ENCODE data around the gene RGS7.
A peak's percentile ranks its signal among the peaks of the same experiment; 100 is the strongest.
"Not testable (repeated sequence)": the region's sequence is repeated elsewhere in the genome, so short reads cannot be mapped to it uniquely, and the experiment has no call there.

RGS7 gene

DNA sequence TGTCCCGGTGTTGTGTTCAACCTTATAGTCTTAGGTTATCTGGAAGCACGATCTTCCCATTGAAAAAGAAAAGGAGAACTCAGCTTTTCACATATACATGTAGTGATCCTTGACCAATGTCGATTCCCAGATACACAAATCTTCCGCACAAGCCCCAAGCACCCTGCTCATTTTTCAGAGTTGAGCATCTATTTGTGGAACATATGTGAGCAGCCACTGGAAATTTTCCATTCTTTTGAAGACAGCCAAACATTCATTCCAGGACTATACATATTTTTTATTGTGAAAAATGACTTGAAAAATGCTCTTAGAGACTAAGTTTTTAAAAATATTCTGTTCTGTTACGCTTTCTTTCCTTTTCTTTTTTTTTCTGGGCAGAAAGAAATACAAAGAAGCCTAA is 371.9 kb downstream of the RGS7 start:
- DNase-seq (ENCODE audit: low spot score), result no peak

DNA sequence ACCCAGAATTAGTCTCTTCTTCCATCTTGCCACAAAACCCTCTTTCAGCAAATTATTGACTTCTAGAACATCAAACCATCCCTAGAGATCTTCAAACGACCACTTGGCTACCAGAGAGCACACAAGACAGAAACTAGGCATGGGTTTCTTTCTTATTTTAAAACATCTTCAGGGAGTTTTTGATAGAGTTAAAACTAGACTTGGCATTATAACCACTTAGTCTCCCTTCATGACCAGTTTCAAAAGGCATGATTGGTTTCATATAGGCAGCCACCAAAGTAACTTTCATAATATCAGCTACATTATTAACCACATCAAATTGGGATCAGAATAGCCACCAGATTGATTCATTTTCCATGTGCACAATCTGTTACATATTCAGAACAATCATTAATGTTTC is 376.7 kb downstream of the RGS7 start:
- DNase-seq (ENCODE audit: low spot score), result no peak

DNA sequence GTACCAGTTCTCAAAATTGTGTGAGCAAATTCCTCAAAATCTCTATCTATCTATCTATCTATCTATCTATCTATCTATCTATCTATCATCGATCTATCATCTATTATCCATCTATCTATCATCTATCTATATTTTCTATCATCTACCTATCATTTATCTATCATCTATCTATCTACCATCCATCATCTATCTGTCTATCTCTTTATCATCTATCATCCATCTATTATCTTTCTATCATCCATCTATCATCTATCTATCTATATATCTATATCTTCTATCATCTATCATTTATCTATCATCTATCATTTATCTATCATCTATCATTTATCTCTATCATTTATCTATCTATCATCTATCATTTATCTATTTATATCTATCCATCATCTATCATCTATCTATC is 380.3 kb downstream of the RGS7 start:
- DNase-seq (ENCODE audit: low spot score), result no peak

DNA sequence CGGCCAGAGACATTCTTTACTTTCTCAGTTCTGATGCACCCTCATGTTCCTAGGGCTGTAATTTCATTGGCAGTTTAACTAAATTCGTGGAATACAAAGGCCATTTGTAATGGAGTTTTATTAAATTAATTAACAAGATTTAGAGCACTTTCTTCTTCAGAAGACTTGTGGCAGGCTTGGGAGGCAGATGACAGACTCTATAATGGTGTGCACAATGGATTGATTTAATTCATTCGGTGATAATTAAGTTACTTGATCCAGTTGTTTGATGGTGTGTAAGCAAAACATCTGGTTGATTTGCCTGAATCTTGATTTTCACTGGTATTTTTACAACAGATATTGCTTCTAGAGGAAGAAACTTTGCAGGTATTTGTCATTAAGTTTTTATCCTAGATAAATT is 383.1 kb downstream of the RGS7 start:
- no peak for DNase-seq (ENCODE audit: low spot score)

DNA sequence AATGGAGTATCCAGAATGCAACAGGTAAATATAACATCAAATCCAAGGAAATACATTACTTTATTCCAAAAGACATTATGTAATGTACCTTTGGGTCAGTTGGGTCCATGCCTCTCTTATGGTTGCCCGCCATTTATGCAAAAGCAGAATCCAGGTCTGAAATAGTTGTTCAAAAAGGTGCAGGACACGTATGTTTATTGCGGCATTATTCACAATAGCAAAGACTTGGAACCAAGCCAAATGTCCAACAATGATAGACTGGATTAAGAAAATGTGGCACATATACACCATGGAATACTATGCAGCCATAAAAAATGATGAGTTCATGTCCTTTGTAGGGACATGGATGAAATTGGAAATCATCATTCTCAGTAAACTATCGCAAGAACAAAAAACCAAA is 384.9 kb downstream of the RGS7 start:
- not testable (repeated sequence) for DNase-seq (ENCODE audit: low spot score)

DNA sequence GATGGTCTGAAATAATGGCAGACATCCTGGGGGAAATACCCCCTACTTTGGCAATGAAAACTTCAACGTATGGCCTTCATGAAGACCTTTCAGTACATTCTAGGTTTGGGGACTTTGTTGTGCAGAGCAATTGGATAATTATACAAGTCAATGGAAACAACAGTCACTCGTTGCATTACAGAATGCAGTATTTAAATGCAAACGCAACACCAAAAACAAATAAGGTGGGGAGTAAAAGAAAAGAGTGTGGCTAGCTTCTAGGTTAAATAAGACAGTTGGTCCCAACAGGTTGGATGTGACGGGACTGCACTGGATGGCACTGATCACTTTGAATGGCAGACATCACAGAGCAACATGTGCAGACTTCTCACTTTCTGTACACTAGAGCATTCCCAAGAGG is 386.8 kb downstream of the RGS7 start:
- no peak for DNase-seq (ENCODE audit: low spot score)

DNA sequence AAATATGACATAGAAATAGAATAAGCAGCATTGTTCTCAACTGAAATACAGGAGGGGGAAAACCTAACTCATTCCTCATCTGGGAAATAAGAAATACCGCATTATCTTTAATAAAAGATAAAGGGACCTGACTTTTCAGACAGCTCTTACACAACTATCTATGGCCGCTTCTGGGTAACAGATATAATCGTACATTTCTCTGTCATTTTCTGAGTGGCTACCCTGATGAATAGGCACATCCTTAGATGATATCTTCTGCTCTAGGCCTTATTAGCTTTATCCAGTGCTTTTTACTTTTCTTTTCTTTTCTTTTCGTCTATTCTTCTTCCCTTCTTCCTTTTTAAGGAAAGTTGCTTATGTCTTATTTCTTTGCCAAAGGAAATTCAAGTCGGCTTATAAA is 388.1 kb downstream of the RGS7 start:
- no peak for DNase-seq (ENCODE audit: low spot score)

DNA sequence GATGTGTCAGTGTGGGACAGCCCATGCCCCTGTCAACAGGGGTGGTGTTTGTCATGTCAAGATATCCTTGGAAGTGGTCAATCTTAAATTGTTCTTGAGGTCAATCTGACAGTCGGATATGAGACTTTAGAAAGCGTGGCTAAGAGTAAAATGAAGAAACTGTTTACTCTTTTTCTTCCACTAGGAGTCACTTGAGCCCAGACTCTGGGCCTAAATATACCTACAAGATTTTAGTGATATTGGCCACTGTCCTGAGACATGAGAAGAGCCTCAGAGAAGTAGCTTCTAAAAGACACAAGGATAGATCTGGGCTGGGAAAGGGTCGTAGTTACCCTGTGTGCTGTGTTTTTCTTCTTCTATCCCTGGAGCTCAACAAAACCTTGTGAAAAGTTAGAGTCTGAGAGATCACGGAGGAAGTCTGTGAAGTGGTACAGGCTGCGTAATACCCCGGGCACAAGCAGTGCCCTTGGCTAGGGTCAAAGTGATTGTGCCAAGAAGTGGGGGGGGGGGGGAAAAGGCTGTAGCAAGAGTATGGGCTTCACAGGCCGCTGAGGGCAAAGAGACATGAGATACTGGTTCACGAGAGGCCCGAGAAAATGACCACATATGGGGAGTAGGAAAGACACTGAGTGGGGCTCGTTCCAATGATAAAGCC is 389.8 kb downstream of the RGS7 start:
- DNase-seq (ENCODE audit: low spot score), result no peak

DNA sequence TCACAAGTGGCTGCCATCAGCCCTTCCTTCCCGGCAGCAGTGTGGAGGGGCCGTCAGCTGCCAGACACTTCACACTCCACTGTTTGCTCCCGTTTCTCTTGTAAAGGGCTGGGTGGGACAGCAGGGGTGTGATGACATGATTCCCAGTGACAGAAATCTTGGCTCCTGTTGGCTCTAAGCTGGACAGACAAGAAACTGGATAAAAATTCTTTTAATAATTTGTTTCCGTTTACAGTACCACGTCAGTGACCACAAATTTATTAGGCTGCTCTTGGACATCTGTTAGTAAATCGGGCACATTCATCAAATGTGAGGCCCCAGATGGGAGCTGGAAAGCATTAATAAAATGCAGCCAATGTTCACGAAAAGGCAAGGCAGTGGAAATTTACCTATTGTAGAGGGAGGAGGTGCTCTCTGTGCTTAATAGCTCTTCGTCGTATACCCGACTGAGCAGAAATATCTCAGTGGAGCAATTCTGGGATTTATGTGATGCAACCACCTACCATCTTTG is 391.4 kb downstream of the RGS7 start:
- DNase-seq (ENCODE audit: low spot score), result no peak

DNA sequence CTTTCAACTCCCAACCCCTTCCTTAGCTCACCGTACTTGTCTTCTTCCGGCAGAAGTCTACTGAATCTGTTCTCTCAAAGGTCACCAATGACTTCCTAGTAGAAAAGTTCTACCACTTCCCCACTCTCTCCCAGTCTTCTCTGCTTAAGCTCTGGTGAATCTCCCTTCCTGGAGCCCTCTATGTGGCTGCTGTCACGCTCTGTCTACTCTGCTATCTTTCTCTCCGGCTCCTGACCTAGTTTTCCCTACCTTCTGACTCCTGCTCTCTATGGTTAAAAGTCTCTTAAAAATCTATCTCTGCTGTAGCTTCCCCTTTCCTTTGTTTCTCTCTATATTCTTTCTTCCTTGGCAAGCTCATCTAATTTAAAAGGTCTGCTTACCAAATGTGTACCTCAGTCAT is 394.9 kb downstream of the RGS7 start:
- DNase-seq (ENCODE audit: low spot score), result no peak

DNA sequence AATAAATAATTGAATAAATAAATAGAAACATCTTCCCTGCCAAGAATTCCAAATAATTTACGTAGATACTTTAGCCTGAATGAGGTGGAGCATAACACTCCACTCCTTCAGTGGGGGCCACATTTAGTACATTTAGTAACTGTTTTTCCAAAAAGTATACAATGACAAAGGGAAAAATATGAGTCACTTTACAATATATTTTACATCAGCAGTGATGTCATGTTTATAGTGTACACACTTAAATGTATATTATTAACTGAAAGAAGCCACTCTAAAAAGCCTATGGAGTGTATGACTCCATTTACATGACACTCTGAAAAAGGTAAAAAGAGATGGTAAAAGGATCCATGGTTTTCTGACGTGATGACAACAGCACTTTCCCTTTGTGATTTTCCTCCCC is 400.6 kb downstream of the RGS7 start:
- no peak for DNase-seq (ENCODE audit: low spot score)

DNA sequence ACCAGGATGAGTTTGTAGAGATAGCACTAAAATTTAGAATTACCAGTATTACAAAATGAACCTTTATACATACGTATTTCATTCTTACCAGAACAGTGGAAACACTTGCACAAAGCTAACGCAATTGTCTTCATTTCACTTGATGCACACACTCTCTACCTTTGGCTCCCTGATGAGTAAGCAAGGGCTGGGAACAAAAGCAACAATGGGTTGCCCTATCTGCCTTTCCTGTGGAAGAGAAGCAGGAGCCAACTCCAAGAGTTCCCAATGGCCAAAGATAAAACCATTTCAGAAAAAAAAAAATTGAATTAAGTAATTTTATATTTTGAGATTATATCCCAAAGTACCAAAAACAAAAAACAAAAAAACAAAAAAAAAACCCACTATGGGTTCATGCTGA is 401.0 kb downstream of the RGS7 start:
- no peak for DNase-seq (ENCODE audit: low spot score)

DNA sequence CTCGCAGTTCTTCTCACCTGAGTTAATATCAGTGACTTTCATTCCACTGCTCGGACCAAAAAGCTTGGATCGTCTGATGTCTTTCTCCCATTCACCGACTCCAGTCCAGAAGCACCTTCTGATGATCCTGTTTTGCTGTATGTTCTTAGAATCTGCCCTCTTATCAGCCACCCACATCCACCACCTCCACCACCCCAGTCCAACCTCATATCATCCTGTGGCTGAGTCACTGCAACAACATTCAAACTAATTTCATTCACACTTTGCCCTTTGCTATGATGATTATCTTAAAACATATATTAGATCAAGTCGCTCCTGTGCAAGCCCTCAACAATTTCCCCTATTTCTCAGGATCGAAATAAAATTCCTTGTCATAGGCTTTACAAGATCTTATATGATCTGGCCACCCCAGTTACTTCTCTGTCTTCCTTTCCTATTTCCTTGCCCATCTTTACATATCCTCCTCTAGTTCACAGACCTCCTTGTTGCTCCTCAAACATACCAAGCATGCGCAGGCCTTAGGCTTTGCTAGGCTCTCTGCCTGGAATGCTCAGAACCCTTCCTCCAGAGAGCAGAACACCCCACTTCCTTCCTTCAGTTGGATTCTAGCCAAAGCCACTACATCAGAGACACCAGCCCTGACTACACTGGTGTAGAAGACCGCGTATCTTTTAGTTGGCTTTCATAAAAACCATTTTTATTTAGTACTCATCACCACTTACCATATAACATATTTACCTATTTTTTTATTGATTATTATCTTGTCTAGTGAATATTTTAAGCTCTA is 409.4 kb downstream of the RGS7 start:
- no peak for DNase-seq (ENCODE audit: low spot score)

DNA sequence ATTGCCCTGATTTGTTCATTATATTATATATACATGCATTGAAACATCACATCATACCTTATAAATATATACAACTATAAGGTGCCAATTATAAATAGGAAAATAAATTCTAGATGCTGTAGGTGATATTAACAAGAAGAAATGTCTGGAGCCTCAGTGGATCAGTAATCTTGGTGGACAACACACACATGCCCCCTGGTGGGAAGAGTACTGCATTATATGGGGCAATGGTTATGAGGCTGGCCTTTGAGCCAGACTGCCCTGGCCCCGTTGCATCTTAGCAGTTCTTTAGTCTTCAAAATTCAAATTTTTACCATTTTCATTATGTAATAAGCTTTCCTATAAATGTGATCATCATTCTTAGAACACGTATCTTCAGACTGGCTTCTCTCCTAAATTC is 410.1 kb downstream of the RGS7 start:
- peak; percentile 7 for DNase-seq (ENCODE audit: low spot score)

DNA sequence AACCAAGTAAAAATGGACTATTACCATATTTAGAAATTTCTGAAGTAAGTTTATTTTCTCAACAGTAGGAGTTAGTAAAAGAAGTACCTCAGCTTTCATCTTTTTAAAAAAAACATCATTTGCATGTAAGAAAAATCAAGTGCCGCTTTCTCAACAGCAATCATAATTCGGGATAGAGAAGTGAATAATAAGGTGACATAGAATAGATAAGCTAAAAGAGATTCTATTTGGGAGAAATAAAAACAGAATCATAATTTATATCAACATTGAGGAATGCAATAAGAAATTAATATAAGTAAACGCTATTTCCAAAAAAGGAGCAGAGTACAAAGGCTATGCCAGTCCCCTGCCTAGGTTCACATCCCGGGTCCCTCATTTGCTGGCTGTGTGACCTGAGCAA is 414.1 kb downstream of the RGS7 start:
- DNase-seq (ENCODE audit: low spot score), result no peak

DNA sequence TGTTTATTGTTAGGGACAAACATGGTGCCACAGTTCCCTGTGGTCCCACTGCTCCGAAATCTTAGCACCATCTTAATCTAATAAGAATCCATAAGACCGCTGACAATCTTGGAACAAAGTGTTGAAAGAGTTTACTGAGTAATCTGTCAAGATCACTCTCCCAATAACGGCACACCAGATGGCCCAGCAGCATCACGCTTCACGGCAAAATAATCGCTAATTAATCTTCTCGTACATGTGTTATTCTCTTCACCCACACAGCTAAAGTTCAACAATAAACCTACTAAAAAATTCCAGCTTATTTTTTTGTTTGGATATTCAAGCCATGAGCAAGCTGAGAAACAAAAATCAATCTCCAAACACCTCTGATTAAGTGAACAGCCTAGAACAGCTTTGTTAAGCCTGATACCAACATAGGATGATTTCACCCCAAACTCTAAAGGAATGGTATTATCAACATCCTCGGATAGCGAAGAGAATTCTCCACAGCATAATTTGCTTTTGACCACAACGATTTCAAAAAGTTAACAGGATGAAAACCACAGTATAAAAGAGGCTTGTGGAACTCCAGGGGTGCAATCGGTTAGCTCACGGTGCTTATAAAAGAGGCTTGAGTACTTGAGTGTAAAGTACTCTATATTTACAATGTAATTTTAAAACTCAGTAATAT is 415.2 kb downstream of the RGS7 start:
- peak; percentile 11 for DNase-seq (ENCODE audit: low spot score)

DNA sequence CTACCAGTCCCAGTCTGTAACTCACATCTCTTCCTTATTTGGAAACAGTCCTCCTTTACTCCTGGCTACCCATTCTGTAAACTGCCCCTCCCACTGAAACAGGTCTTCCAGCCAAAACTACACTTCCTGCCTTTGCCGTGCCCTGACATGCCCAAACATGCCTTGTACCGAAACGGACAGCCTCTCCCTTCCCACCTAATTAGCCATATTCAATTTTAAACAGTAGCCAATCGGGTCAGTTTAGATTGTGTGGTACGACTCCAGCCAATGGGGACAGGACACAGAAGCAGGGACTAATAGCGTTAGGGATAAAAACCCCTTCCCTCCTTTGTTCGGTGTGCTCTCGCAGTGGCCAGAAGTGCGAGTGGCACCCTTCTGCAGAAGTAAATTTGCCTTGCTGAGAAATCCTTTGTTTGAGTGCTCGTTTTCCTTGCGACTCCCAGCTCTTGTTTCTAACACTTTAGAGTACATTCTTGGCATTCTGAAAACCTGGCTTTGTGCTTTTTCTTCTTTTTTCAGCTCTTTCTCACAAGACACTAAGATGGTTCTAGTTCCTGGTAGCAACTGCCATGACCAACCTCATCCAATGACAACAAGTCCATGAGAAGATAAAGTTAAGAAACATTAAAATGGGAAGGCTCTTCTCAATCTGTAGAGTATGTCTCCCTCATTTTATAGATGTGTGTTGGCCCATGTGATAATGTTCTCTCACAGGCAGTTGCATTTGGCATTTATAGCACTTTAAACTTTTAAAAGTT is 419.9 kb downstream of the RGS7 start:
- no peak for DNase-seq (ENCODE audit: low spot score)

DNA sequence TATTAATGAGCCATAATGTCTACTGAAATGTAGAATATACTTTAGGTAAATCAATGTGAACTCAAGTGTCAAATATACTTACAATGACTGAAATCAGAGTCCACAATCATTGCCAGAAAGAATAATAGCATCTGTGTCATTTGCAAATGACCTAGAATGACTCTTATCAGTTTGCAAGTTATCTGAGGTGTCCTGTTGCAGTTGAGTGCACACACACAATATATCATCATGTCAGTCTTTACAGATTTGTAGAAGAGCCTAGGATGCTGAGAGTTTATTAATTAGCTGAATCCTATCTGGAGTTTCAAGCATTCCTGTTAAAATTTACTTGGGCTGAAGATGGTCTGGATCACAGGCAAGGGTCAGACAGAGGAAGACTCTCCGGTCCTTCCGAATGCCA is 421.1 kb downstream of the RGS7 start:
- DNase-seq (ENCODE audit: low spot score), result no peak

DNA sequence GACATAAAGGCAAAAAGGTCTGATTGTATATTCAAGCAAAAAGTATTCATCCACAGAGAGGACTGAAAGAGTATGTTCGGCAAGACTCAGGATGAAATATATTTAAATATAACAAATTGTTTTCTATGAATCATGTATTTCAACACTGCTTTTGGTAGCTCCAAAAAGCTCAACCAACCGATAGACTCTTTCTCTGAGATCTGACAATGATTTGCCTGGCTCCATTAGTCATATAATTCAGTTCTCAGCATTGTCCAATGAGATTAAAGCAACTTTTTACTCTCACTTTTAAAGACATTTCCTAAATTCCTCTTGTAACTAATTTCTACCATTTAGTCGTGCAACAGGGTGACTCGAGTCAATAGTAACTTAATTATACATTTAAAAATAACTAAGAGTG is 426.0 kb downstream of the RGS7 start:
- DNase-seq (ENCODE audit: low spot score), result no peak

DNA sequence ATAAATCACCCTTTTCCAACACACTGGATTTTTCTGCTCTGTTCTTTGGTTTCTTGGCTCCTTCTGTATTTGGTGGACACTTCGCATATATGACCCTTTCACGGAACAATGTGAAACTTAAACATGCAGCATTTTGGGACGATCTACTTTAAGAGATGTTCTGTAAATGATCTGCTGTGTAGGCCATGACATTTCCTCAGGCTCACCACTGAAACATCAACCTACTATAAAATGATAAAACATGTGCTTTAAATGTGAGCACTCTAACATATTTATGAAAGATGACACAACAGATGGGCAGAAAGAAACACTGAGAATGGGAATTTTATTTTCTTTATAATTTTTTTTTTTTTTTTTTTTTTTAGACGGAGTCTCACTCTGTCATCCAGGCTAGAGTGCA is 428.7 kb downstream of the RGS7 start:
- no peak for DNase-seq (ENCODE audit: low spot score)

DNA sequence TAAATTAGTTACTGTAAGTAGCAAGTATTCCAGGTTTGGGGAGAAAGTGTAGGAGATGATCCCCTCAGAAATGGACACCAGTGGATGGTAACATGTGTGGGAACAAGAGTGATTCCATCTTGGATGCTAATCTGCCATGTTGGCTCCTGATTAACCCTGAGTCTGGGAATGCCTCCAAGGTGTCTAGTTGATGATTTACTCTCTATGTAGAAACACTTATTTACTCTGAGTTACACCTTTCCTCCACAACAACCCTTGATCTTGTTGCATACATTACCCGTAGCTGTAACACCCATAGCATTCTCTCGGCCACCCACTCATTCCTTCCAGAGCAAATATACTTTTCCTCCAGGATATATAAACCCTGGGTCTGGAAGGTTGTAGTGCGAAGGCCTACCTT is 429.2 kb downstream of the RGS7 start:
- no peak for DNase-seq (ENCODE audit: low spot score)

DNA sequence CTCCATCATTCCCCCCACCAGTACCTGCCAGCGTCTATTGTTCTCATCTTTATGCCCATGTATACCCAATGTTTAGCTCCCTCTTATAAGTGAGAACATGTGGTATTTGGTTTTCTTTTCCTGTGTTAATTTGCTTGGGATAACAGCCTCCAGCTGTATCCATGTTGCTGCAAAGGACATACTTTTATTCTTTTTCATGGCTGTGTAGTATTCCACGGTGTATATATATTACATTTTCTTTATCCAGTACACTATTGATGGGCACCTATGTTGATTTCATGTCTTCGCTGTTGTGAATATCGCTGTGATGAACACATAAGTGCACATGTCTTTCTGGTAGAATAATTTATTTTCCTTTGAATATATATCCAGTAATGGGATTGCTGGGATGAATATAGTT is 431.7 kb downstream of the RGS7 start:
- no peak for DNase-seq (ENCODE audit: low spot score)

Measured in Ammon's horn (tissue), 1 donor.